ENCODE data around the gene LRRN4. TPM values are rescaled to one million over a fixed set of nuclear protein-coding genes. Genes with fewer than 3 reads are reported as not detected.

The LRRN4 gene
- total RNA-seq, 4 donors from 2014 or later = 0.73 to 1.2 TPM; not detected in 2

GRCh38 chr20:6040958-6041807 lies 12.7 kb downstream of the LRRN4 start:
- TF ChIP-seq POLR2A (IDR thresholded peaks at IDR 0.05) (no peak), CTCF (IDR thresholded peaks at IDR 0.05) (no peak)
- DNase-seq = no peak

GRCh38 chr20:6040540-6040939 lies 13.3 kb downstream of the LRRN4 start:
- intact Hi-C loops (cut with DNase I; ENCODE audit: low total_unique reads) = no loop called here
- no peaks in the 10 kb centered on the region for H3K36me3 ChIP-seq
- H3K27me3 ChIP-seq = no peaks in the 10 kb centered on the region
- no peak for TF ChIP-seq POLR2A (IDR thresholded peaks at IDR 0.05)
- no peak for TF ChIP-seq CTCF (IDR thresholded peaks at IDR 0.05)
- H3K27ac ChIP-seq = no peak overlapping the region
- no peak overlapping the region for H3K4me3 ChIP-seq
- H3K9me3 ChIP-seq = no peaks in the 10 kb centered on the region
- no peak for DNase-seq
- H3K4me1 ChIP-seq = no peaks in the 10 kb centered on the region

More at GRCh38 chr20:6040958-6041807, 12.7 kb downstream of the LRRN4 start:
- no peaks in the 10 kb centered on the region for H3K27me3 ChIP-seq
- no peaks in the 10 kb centered on the region for H3K9me3 ChIP-seq
- intact Hi-C loops (cut with DNase I; ENCODE audit: low total_unique reads) = no loop called here
- no peaks in the 10 kb centered on the region for H3K4me1 ChIP-seq
- no peak overlapping the region for H3K4me3 ChIP-seq
- no peaks in the 10 kb centered on the region for H3K36me3 ChIP-seq
- H3K27ac ChIP-seq = no peak overlapping the region

GRCh38 chr20:6039766-6040165 lies 14.1 kb downstream of the LRRN4 start:
- no peaks in the 10 kb centered on the region for H3K36me3 ChIP-seq
- H3K27me3 ChIP-seq = no peaks in the 10 kb centered on the region
- H3K4me1 ChIP-seq = no peaks in the 10 kb centered on the region
- no peaks in the 10 kb centered on the region for H3K9me3 ChIP-seq
- no peak for DNase-seq
- intact Hi-C loops (cut with DNase I; ENCODE audit: low total_unique reads) = no loop called here
- TF ChIP-seq CTCF (IDR thresholded peaks at IDR 0.05) (no peak), POLR2A (IDR thresholded peaks at IDR 0.05) (no peak)
- no peak overlapping the region for H3K4me3 ChIP-seq
- H3K27ac ChIP-seq = no peak overlapping the region

GRCh38 chr20:6038256-6038655 lies 15.6 kb downstream of the LRRN4 start:
- TF ChIP-seq POLR2A (IDR thresholded peaks at IDR 0.05) (no peak), CTCF (IDR thresholded peaks at IDR 0.05) (no peak)
- Histone ChIP-seq H3K4me3 (no peak overlapping the region), H3K36me3 (no peaks in the 10 kb centered on the region), H3K27ac (no peak overlapping the region), H3K9me3 (no peaks in the 10 kb centered on the region), H3K27me3 (no peaks in the 10 kb centered on the region), H3K4me1 (no peaks in the 10 kb centered on the region)
- DNase-seq = no peak
- intact Hi-C loops (cut with DNase I; ENCODE audit: low total_unique reads) = no loop called here

GRCh38 chr20:6037082-6037481 lies 16.8 kb downstream of the LRRN4 start:
- H3K4me3 ChIP-seq = no peak overlapping the region
- no peaks in the 10 kb centered on the region for H3K9me3 ChIP-seq
- H3K27me3 ChIP-seq = no peaks in the 10 kb centered on the region
- TF ChIP-seq CTCF (IDR thresholded peaks at IDR 0.05) (no peak), POLR2A (IDR thresholded peaks at IDR 0.05) (no peak)
- H3K36me3 ChIP-seq = no peaks in the 10 kb centered on the region
- no peak overlapping the region for H3K27ac ChIP-seq
- no peak for DNase-seq
- intact Hi-C loops (cut with DNase I; ENCODE audit: low total_unique reads) = no loop called here
- H3K4me1 ChIP-seq = no peaks in the 10 kb centered on the region
